ENCODE measurements around the gene TKTL2. TPM values are rescaled to one million over a fixed set of nuclear protein-coding genes. Genes with fewer than 3 reads are reported as not detected.
"Not testable (repeated sequence)": the region's sequence is repeated elsewhere in the genome, so short reads cannot be mapped to it uniquely, and the experiment has no call there.

Gene TKTL2
- polyA plus RNA-seq, 4 donors = 0.01 TPM; not detected in 3

DNA sequence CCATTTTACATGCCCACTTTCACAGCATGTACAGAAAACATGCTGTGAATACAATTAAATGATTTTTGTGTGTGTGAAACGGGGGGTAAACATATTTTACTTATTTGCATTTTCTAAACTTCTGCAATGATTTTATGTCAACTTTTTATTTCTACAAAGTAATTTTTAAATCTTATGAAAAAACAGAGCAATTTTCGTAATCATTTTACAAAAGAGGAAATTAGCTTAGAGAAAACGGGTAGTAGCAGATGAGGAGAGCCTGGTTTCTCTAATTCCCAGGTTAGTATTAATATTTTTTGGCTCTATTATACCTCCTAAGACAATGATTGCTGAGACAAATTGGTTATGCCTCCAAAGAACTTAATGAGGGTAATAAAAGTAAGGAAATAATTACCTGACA, 3.2 kb downstream of the TKTL2 start:
- H3K4me1 ChIP-seq (ENCODE audit: control insufficient read depth in 3 of 3, insufficient read depth in 2 of 3, low read depth in 1 of 3, low read length in 2 of 3) = no peaks in the 10 kb centered on the region
- 63 to 76% (median 69%) methylated on average over 3 of the region's 3 CpGs for WGBS, 3 donors
- H3K9me3 ChIP-seq (ENCODE audit: control insufficient read depth in 2 of 2, insufficient read depth in 1 of 2, low read depth in 1 of 2, low read length in 1 of 2) = no peaks in the 10 kb centered on the region
- DNase-seq = no peak
- no peaks in the 10 kb centered on the region for H3K27me3 ChIP-seq (ENCODE audit: control insufficient read depth in 3 of 3, insufficient read depth in 3 of 3, low read length in 3 of 3)
- no peak for FAIRE-seq
- H3K27ac ChIP-seq (ENCODE audit: low read depth in 1 of 3, low read length in 2 of 3) = no peak overlapping the region
- H3K36me3 ChIP-seq (ENCODE audit: control insufficient read depth in 3 of 3, insufficient read depth in 2 of 3, low read depth in 1 of 3, low read length in 3 of 3) = no peaks in the 10 kb centered on the region
- no peak overlapping the region for H3K4me3 ChIP-seq (ENCODE audit: low read depth in 1 of 3, low read length in 3 of 3)

DNA sequence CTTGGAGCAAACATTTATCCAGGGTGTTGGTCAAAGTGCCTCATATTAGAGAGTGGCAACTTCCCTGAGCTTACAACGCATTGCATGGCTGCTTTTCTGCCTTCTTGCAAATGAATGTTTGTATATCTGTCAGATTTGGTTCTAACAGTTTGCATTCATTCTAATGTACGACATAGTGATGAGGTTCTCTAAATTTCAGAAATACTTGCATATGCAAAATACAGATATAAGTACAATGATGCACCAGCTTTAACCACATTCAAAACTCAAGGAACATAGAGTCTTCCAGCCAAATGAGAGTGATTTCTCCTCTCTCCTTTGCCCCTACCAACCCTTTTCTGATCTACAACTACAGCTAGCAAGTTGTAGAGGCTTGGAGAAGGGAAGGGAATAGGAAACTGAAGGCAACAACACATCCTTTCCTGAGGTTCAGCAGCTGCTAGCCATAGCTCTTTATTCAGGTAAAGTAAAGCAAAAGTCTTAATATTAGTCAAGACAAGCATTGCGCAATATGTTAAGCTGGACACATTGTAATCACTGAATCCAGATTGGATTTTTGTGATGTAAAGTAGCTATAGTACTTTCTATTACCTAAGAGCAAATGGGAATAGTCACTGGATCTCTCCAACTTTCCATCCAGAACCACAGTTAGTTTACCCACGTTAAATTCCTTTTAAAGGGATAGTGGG, 6.3 kb downstream of the TKTL2 start:
- no peaks in the 10 kb centered on the region for H3K9me3 ChIP-seq (ENCODE audit: control insufficient read depth in 2 of 2, insufficient read depth in 1 of 2, low read depth in 1 of 2, low read length in 1 of 2)
- H3K27me3 ChIP-seq (ENCODE audit: control insufficient read depth in 3 of 3, insufficient read depth in 3 of 3, low read length in 3 of 3) = no peaks in the 10 kb centered on the region
- H3K4me1 ChIP-seq (ENCODE audit: control insufficient read depth in 3 of 3, insufficient read depth in 2 of 3, low read depth in 1 of 3, low read length in 2 of 3) = no peaks in the 10 kb centered on the region
- DNase-seq = no peak
- no peak overlapping the region for H3K4me3 ChIP-seq (ENCODE audit: low read depth in 1 of 3, low read length in 3 of 3)
- 81 to 86% (median 85%) methylated on average over 4 of the region's 4 CpGs for WGBS, 3 donors
- H3K36me3 ChIP-seq (ENCODE audit: control insufficient read depth in 3 of 3, insufficient read depth in 2 of 3, low read depth in 1 of 3, low read length in 3 of 3) = no peaks in the 10 kb centered on the region
- FAIRE-seq = peak; percentile 23
- no peak overlapping the region for H3K27ac ChIP-seq (ENCODE audit: low read depth in 1 of 3, low read length in 2 of 3)

DNA sequence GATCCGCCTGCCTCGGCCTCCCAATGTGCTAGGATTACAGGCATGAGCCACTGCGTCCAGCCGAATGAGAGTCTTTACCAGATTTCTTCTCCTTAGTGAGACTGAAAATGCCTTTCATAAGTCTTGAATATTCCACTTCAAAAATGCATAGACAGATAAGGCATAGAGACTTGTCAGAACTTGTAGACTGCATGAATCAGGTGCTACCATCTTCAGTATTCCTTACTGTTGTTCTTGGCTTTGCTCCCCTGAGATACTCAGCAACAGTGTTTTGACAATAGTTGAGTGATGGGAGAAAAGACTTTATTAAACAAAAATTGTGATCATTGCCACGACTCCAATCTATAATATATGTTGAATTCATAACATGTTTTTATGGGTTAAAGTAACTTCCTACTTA, 11.0 kb downstream of the TKTL2 start:
- no peak overlapping the region for H3K27ac ChIP-seq (ENCODE audit: low read depth in 1 of 3, low read length in 2 of 3)
- H3K36me3 ChIP-seq (ENCODE audit: control insufficient read depth in 3 of 3, insufficient read depth in 2 of 3, low read depth in 1 of 3, low read length in 3 of 3) = no peaks in the 10 kb centered on the region
- H3K27me3 ChIP-seq (ENCODE audit: control insufficient read depth in 3 of 3, insufficient read depth in 3 of 3, low read length in 3 of 3) = no peaks in the 10 kb centered on the region
- no peaks in the 10 kb centered on the region for H3K9me3 ChIP-seq (ENCODE audit: control insufficient read depth in 2 of 2, insufficient read depth in 1 of 2, low read depth in 1 of 2, low read length in 1 of 2)
- FAIRE-seq (no peak), DNase-seq (no peak)
- no peak overlapping the region for H3K4me3 ChIP-seq (ENCODE audit: low read depth in 1 of 3, low read length in 3 of 3)
- WGBS, 3 donors = 76 to 85% (median 81%) methylated on average over 5 of the region's 5 CpGs
- no peaks in the 10 kb centered on the region for H3K4me1 ChIP-seq (ENCODE audit: control insufficient read depth in 3 of 3, insufficient read depth in 2 of 3, low read depth in 1 of 3, low read length in 2 of 3)

DNA sequence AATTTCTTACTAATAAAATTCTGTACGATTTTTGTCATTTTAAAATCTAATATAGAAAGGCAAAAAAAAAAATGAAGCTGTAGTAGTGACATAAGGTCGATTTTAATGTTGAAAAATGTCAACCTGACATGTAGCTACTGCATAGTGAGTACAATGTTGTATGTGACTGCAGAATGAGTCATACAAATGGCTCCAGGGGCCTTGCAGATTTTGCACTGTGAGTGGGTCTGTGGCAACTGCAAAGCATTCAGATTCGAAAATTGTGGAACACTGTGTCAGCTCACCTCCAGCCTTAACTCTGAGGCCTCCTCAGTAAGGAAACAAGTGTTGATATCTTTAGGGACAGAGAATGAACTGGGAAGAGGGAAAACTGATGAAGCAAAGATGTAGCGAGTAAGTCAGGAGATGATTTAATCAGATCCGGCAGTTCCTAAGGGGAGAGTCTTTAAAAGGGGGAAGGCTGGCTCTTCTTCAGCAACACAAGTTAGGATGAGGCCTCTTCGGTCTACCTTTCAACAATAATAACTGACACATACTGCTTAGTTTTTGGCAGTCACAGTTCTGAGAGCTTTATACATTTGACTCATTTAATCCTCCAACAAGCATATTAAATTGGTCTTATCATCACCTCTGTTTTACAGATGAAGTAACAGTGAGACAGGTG, 24.9 kb downstream of the TKTL2 start:
- FAIRE-seq (no peak), DNase-seq (no peak)
- no peaks in the 10 kb centered on the region for H3K4me1 ChIP-seq (ENCODE audit: control insufficient read depth in 3 of 3, insufficient read depth in 2 of 3, low read depth in 1 of 3, low read length in 2 of 3)
- 57 to 70% (median 64%) methylated on average over 6 of the region's 6 CpGs for WGBS, 3 donors
- no peaks in the 10 kb centered on the region for H3K9me3 ChIP-seq (ENCODE audit: control insufficient read depth in 2 of 2, insufficient read depth in 1 of 2, low read depth in 1 of 2, low read length in 1 of 2)
- H3K4me3 ChIP-seq (ENCODE audit: low read depth in 1 of 3, low read length in 3 of 3) = no peak overlapping the region
- H3K27me3 ChIP-seq (ENCODE audit: control insufficient read depth in 3 of 3, insufficient read depth in 3 of 3, low read length in 3 of 3) = no peaks in the 10 kb centered on the region
- no peaks in the 10 kb centered on the region for H3K36me3 ChIP-seq (ENCODE audit: control insufficient read depth in 3 of 3, insufficient read depth in 2 of 3, low read depth in 1 of 3, low read length in 3 of 3)
- H3K27ac ChIP-seq (ENCODE audit: low read depth in 1 of 3, low read length in 2 of 3) = no peak overlapping the region

DNA sequence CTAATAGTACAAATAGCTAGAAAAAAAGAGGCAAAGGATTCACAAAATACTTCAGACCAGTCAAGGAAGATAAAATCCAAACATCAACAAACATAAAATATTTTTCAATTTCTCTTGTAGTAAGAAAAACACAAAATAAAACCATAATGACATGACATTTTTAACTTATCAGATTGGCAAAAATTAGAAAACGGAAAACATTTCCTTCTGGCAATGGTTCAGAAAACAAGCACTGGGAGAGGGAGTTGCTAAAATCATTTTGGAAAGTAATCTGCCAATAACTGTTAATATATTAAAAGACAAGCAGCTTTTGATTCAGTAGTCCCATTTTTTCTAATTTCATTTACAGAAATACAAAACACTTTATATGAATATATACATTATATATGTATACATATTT, 26.1 kb downstream of the TKTL2 start:
- Histone ChIP-seq H3K27me3 (ENCODE audit: control insufficient read depth in 3 of 3, insufficient read depth in 3 of 3, low read length in 3 of 3) (no peaks in the 10 kb centered on the region), H3K4me3 (ENCODE audit: low read depth in 1 of 3, low read length in 3 of 3) (no peak overlapping the region), H3K4me1 (ENCODE audit: control insufficient read depth in 3 of 3, insufficient read depth in 2 of 3, low read depth in 1 of 3, low read length in 2 of 3) (no peaks in the 10 kb centered on the region), H3K27ac (ENCODE audit: low read depth in 1 of 3, low read length in 2 of 3) (no peak overlapping the region), H3K36me3 (ENCODE audit: control insufficient read depth in 3 of 3, insufficient read depth in 2 of 3, low read depth in 1 of 3, low read length in 3 of 3) (no peaks in the 10 kb centered on the region), H3K9me3 (ENCODE audit: control insufficient read depth in 2 of 2, insufficient read depth in 1 of 2, low read depth in 1 of 2, low read length in 1 of 2) (no peaks in the 10 kb centered on the region)
- FAIRE-seq = no peak
- no peak for DNase-seq
- 36 to 67% (median 38%) methylated on average over 1 of the region's 1 CpG for WGBS, 3 donors

DNA sequence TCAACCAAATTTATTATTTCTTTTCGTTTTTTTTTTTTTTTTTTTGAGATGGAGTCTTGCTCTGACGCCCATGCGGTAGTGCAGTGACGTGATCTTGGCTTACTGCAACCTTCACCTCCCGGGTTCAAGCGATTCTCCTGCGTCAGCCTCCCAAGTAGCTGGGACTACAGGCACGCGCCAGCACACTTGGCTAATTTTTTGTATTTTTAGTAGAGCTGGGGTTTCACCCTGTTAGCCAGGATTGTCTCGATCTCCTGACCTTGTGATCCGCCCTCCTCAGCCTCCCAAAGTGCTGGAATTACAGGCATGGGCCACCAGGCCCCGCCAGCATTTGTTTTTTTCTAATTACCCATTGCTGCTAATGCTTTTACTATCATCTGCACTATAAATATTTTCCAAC, 26.5 kb downstream of the TKTL2 start:
- H3K4me3 ChIP-seq (ENCODE audit: low read depth in 1 of 3, low read length in 3 of 3); H3K9me3 ChIP-seq (ENCODE audit: control insufficient read depth in 2 of 2, insufficient read depth in 1 of 2, low read depth in 1 of 2, low read length in 1 of 2); H3K27me3 ChIP-seq (ENCODE audit: control insufficient read depth in 3 of 3, insufficient read depth in 3 of 3, low read length in 3 of 3); H3K4me1 ChIP-seq (ENCODE audit: control insufficient read depth in 3 of 3, insufficient read depth in 2 of 3, low read depth in 1 of 3, low read length in 2 of 3); DNase-seq; FAIRE-seq; H3K27ac ChIP-seq (ENCODE audit: low read depth in 1 of 3, low read length in 2 of 3); H3K36me3 ChIP-seq (ENCODE audit: control insufficient read depth in 3 of 3, insufficient read depth in 2 of 3, low read depth in 1 of 3, low read length in 3 of 3): not testable (repeated sequence)
- 79 to 86% (median 84%) methylated on average over 12 of the region's 12 CpGs for WGBS, 3 donors

DNA sequence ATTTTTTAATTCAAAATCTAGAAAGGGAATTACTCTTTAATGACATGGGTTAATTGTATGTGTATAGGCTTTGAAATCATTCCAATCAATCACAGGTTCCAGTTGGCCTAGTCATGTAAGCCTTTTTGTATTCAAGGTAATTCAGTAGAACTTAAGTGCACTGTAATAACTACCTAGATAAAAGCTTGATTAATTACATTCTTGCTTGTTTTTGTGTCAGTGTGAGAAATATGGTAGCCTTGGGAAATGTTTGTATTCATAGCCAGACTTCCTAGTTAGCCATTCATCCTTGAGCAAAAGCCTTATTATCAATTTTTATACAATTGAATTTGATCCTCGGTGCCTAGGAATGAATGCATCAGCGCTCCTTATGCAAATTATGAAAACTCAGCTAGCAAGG, 33.5 kb downstream of the TKTL2 start:
- FAIRE-seq = no peak
- whole genome bisulfite sequencing, 3 donors = 79 to 86% (median 84%) methylated on average over 2 of the region's 2 CpGs

More for the DNA sequence above, 33.5 kb downstream of the TKTL2 start:
- DNase-seq = no peak
- H3K9me3 ChIP-seq (ENCODE audit: control insufficient read depth in 2 of 2, insufficient read depth in 1 of 2, low read depth in 1 of 2, low read length in 1 of 2) = no peaks in the 10 kb centered on the region
- H3K36me3 ChIP-seq (ENCODE audit: control insufficient read depth in 3 of 3, insufficient read depth in 2 of 3, low read depth in 1 of 3, low read length in 3 of 3) = no peaks in the 10 kb centered on the region
- H3K4me1 ChIP-seq (ENCODE audit: control insufficient read depth in 3 of 3, insufficient read depth in 2 of 3, low read depth in 1 of 3, low read length in 2 of 3) = no peaks in the 10 kb centered on the region
- no peak overlapping the region for H3K4me3 ChIP-seq (ENCODE audit: low read depth in 1 of 3, low read length in 3 of 3)
- no peak overlapping the region for H3K27ac ChIP-seq (ENCODE audit: low read depth in 1 of 3, low read length in 2 of 3)
- H3K27me3 ChIP-seq (ENCODE audit: control insufficient read depth in 3 of 3, insufficient read depth in 3 of 3, low read length in 3 of 3) = peaks cover 0 to 2% (median 0%) of the 10 kb centered on the region in 3 donors

Measured in small intestine (tissue), 7 donors.